K562 (cell line): ENCODE results near the gene EIF1.

ENCODE experiments used
- CEBPB ChIP-seq: fragments of 450-650 bp; IDR thresholded peaks from 2 replicates; pipeline ENCODE4 v1.6.1; 2016; ENCODE audit warnings: missing genetic modification characterization, missing compliant biosample characterization
- RBM15 ChIP-seq: fragments of 200-400 bp; formaldehyde crosslinking; IDR thresholded peaks from 2 replicates; pipeline ENCODE4 v1.6.1; 2018; ENCODE audit warnings: mild to moderate bottlenecking, low read length, moderate library complexity; ENCODE audit not compliant: insufficient read depth
- SMC3 ChIP-seq: conservative IDR thresholded peaks from 2 replicates; pipeline ENCODE4 v1.6.1; 2011; ENCODE audit warnings: low read depth, low read length, improper control_type of control experiment; ENCODE audit not compliant: insufficient read depth
- TBL1XR1 ChIP-seq, 2 experiments: IDR thresholded peaks; 2 replicates each; pipeline ENCODE4 v1.6.1; 2012; ENCODE audit warnings: improper control_type of control experiment in 2 of 2, low read length in 2 of 2, mild to moderate bottlenecking in 1 of 2
- WHSC1 ChIP-seq: IDR thresholded peaks from one replicate; pipeline ENCODE4 v1.6.1; 2012; ENCODE audit warnings: low read length, control low read depth, inconsistent platforms
- ZZZ3 ChIP-seq: fragments of 450-650 bp; IDR thresholded peaks from 2 replicates; pipeline ENCODE4 v1.6.1; 2016; ENCODE audit warnings: antibody characterized with exemption, mild to moderate bottlenecking, moderate library complexity
- TF ChIP-seq, protein P1 (sequence below): fragments of 450-650 bp; formaldehyde crosslinking; IDR thresholded peaks from 2 replicates; pipeline ENCODE4 v1.4.0; 2022; ENCODE audit warnings: missing genetic modification characterization
- TF ChIP-seq, protein P2 (sequence below), 3 experiments: IDR thresholded peaks in 2 of 3; conservative IDR thresholded peaks in 1 of 3; 2 replicates each; pipeline ENCODE4 v1.5.1; 2011 to 2012; ENCODE audit warnings: low read length in 3 of 3, mild to moderate bottlenecking in 3 of 3, control low read depth in 2 of 3, improper control_type of control experiment in 1 of 3, inconsistent platforms in 1 of 3, low read depth in 1 of 3, mixed read lengths in 1 of 3, moderate library complexity in 1 of 3; ENCODE audit not compliant: insufficient read depth in 2 of 3

DNA sequence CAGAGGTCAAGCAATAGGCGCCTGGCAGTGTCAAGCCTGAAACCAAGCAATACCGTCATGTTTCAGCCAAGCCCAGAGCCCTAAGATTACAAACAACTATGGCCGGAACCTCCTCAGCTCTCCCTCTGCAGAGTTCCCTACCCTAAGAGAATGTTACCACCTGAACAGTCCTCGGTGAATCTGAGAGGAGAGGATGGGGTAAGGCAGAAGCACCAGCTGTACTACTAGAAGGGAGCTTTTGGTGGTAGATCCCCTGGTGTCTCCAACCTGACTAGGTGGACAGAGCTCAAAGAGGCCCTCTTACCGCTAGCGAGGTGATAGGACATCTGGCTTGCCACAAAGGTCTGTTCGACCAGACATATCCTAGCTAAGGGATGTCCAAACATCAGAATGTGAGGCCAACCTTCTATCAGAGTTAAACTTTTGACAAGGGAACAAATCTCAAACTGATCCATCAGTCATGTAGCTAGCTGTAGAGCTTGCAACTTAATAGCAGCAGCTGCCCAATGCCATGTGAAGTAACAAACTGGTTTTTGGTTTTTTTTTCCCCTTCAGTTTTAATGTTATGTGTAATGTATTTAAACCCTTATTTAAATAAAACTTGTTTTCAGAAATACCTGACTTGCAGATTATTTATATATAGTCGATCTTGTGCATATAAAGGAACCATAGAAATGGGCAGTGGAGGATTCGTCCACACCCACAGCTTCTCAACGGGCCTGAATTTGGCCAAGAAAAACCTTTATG, 2.5 kb downstream of the EIF1 start:
- TF ChIP-seq WHSC1, result no peak
- TF ChIP-seq CEBPB (tag), result no peak
- TF ChIP-seq, protein P1, sequence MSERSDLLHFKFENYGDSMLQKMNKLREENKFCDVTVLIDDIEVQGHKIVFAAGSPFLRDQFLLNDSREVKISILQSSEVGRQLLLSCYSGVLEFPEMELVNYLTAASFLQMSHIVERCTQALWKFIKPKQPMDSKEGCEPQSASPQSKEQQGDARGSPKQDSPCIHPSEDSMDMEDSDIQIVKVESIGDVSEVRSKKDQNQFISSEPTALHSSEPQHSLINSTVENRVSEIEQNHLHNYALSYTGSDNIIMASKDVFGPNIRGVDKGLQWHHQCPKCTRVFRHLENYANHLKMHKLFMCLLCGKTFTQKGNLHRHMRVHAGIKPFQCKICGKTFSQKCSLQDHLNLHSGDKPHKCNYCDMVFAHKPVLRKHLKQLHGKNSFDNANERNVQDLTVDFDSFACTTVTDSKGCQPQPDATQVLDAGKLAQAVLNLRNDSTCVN (CRISPR knock-in tag), result no peak
- no peak for TF ChIP-seq TBL1XR1 (IDR thresholded peaks at IDR 0.05; ENCODE audit: low read length in 2 of 2)
- no peak for TF ChIP-seq RBM15
- TF ChIP-seq, protein P2, sequence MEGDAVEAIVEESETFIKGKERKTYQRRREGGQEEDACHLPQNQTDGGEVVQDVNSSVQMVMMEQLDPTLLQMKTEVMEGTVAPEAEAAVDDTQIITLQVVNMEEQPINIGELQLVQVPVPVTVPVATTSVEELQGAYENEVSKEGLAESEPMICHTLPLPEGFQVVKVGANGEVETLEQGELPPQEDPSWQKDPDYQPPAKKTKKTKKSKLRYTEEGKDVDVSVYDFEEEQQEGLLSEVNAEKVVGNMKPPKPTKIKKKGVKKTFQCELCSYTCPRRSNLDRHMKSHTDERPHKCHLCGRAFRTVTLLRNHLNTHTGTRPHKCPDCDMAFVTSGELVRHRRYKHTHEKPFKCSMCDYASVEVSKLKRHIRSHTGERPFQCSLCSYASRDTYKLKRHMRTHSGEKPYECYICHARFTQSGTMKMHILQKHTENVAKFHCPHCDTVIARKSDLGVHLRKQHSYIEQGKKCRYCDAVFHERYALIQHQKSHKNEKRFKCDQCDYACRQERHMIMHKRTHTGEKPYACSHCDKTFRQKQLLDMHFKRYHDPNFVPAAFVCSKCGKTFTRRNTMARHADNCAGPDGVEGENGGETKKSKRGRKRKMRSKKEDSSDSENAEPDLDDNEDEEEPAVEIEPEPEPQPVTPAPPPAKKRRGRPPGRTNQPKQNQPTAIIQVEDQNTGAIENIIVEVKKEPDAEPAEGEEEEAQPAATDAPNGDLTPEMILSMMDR (IDR thresholded peaks at IDR 0.05 in 2 of 3, conservative IDR thresholded peaks at IDR 0.05 in 1 of 3; ENCODE audit: insufficient read depth in 2 of 3, low read depth in 1 of 3, low read length in 3 of 3), result no peak
- no peak for TF ChIP-seq ZZZ3
- no peak for TF ChIP-seq SMC3
